Hepatocyte (in vitro differentiated cells): ENCODE data around the gene BAG1.

Experiments used
- EZH2 ChIP-seq: fragments of 200-600 bp; sonication (generic); IDR thresholded peaks from 2 replicates; pipeline ENCODE4 v1.6.1; 2016; ENCODE audit warnings: antibody characterized with exemption, mild to moderate bottlenecking, borderline replicate concordance
- EZH2phosphoT487 ChIP-seq: fragments of 200-600 bp; sonication (generic); IDR thresholded peaks from one replicate; pipeline ENCODE4 v1.6.1; 2018; ENCODE audit warnings: antibody characterized with exemption, mild to moderate bottlenecking, low read depth, moderate library complexity; ENCODE audit not compliant: unreplicated experiment, severe bottlenecking
- TF ChIP-seq, protein P1 (sequence below): fragments of 200-600 bp; sonication (generic); IDR thresholded peaks from 2 replicates; pipeline ENCODE4 v1.5.1; 2016; ENCODE audit warnings: antibody characterized with exemption, mild to moderate bottlenecking; ENCODE audit not compliant: poor library complexity

DNA sequence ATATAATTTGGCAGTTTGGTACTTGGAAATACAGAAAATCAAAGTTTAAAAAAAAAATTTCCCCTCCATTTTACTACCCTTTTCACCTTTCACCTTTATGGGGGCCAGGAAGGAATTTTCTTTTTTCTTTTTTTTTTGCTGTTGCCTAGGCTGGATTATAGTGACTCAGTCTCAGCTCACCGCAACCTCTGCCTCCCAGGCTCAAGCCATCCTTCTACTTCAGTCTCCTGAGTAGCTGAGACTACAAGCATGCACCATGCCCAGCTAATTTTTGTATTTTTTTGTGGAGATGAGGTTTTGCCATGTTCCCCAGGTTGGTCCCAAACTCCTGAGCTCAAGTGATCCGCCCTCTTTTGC, 9.4 kb upstream of the BAG1 start:
- TF ChIP-seq, protein P1, sequence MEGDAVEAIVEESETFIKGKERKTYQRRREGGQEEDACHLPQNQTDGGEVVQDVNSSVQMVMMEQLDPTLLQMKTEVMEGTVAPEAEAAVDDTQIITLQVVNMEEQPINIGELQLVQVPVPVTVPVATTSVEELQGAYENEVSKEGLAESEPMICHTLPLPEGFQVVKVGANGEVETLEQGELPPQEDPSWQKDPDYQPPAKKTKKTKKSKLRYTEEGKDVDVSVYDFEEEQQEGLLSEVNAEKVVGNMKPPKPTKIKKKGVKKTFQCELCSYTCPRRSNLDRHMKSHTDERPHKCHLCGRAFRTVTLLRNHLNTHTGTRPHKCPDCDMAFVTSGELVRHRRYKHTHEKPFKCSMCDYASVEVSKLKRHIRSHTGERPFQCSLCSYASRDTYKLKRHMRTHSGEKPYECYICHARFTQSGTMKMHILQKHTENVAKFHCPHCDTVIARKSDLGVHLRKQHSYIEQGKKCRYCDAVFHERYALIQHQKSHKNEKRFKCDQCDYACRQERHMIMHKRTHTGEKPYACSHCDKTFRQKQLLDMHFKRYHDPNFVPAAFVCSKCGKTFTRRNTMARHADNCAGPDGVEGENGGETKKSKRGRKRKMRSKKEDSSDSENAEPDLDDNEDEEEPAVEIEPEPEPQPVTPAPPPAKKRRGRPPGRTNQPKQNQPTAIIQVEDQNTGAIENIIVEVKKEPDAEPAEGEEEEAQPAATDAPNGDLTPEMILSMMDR = no peak
- TF ChIP-seq EZH2 (no peak), EZH2phosphoT487 (no peak)
